ENCODE results near the gene S100P. TPM values are rescaled to one million over a fixed set of nuclear protein-coding genes. Genes with fewer than 3 reads are reported as not detected.

S100P gene
- total and polyA plus RNA-seq, 4 donors, result 0.42 to 3.1 (median 2.3) TPM

- DNase-seq (ENCODE audit: low spot score), result no peak
- Histone ChIP-seq H3K4me3 (ENCODE audit: low read depth in 1 of 3, low read length in 3 of 3) (no peak overlapping the region), H3K27me3 (ENCODE audit: control insufficient read depth in 4 of 4, insufficient read depth in 4 of 4, low read length in 3 of 4) (no peaks in the 10 kb centered on the region), H3K9ac (ENCODE audit: low read depth in 1 of 2, low read length in 2 of 2) (peak overlapping the region in 1 of 2 donors; percentile 32), H3K36me3 (ENCODE audit: control insufficient read depth in 4 of 4, insufficient read depth in 3 of 4, low read depth in 1 of 4, low read length in 3 of 4) (no peaks in the 10 kb centered on the region), H3K27ac (ENCODE audit: low read depth in 1 of 2, low read length in 2 of 2) (peak overlapping the region; percentile 70 to 87), H3K4me1 (ENCODE audit: control insufficient read depth in 4 of 4, insufficient read depth in 4 of 4, low read length in 3 of 4) (peaks cover 9 to 34% (median 19%) of the 10 kb centered on the region in 4 donors), H3K9me3 (ENCODE audit: control insufficient read depth in 4 of 4, low read length in 3 of 4) (no peaks in the 10 kb centered on the region)
- TF ChIP-seq HNF4G (IDR thresholded peaks at IDR 0.05), result no peak
- TF ChIP-seq JUND (IDR thresholded peaks at IDR 0.05), result no peak
- no peak for TF ChIP-seq GABPA (IDR thresholded peaks at IDR 0.05 in 1 of 2, conservative IDR thresholded peaks at IDR 0.05 in 1 of 2)
- TF ChIP-seq RXRA (IDR thresholded peaks at IDR 0.05), result no peak
- TF ChIP-seq RAD21 (IDR thresholded peaks at IDR 0.05), result no peak
- TF ChIP-seq FOXA1 (IDR thresholded peaks at IDR 0.05), result no peak
- no peak for TF ChIP-seq TAF1 (conservative IDR thresholded peaks at IDR 0.05)
- TF ChIP-seq, protein P1, sequence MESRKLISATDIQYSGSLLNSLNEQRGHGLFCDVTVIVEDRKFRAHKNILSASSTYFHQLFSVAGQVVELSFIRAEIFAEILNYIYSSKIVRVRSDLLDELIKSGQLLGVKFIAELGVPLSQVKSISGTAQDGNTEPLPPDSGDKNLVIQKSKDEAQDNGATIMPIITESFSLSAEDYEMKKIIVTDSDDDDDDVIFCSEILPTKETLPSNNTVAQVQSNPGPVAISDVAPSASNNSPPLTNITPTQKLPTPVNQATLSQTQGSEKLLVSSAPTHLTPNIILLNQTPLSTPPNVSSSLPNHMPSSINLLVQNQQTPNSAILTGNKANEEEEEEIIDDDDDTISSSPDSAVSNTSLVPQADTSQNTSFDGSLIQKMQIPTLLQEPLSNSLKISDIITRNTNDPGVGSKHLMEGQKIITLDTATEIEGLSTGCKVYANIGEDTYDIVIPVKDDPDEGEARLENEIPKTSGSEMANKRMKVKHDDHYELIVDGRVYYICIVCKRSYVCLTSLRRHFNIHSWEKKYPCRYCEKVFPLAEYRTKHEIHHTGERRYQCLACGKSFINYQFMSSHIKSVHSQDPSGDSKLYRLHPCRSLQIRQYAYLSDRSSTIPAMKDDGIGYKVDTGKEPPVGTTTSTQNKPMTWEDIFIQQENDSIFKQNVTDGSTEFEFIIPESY (IDR thresholded peaks at IDR 0.05), result no peak
- TF ChIP-seq EGR1 (IDR thresholded peaks at IDR 0.05; ENCODE audit: low read depth in 2 of 2), result no peak
- 89% methylated on average over 16 of the region's 16 CpGs for WGBS
These were observed 40.6 kb downstream of the S100P start for GRCh38 chr4:6734165-6734786.

GRCh38 chr4:6739920-6740319, 46.2 kb downstream of the S100P start:
- TF ChIP-seq FOXA1 (IDR thresholded peaks at IDR 0.05) (no peak), RXRA (IDR thresholded peaks at IDR 0.05) (no peak), REST (IDR thresholded peaks at IDR 0.05) (no peak), YY1 (IDR thresholded peaks at IDR 0.05) (no peak), TAF1 (conservative IDR thresholded peaks at IDR 0.05) (no peak), HNF4A (conservative IDR thresholded peaks at IDR 0.05) (no peak), SP1 (IDR thresholded peaks at IDR 0.05) (no peak), RAD21 (IDR thresholded peaks at IDR 0.05) (no peak), GABPA (IDR thresholded peaks at IDR 0.05 in 1 of 2, conservative IDR thresholded peaks at IDR 0.05 in 1 of 2) (no peak), JUND (IDR thresholded peaks at IDR 0.05) (no peak), MAX (IDR thresholded peaks at IDR 0.05) (no peak), EGR1 (IDR thresholded peaks at IDR 0.05; ENCODE audit: low read depth in 2 of 2) (no peak), HNF4G (IDR thresholded peaks at IDR 0.05) (no peak)
- TF ChIP-seq, protein P2, sequence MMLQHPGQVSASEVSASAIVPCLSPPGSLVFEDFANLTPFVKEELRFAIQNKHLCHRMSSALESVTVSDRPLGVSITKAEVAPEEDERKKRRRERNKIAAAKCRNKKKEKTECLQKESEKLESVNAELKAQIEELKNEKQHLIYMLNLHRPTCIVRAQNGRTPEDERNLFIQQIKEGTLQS (IDR thresholded peaks at IDR 0.05), result no peak
- TF ChIP-seq, protein P3, sequence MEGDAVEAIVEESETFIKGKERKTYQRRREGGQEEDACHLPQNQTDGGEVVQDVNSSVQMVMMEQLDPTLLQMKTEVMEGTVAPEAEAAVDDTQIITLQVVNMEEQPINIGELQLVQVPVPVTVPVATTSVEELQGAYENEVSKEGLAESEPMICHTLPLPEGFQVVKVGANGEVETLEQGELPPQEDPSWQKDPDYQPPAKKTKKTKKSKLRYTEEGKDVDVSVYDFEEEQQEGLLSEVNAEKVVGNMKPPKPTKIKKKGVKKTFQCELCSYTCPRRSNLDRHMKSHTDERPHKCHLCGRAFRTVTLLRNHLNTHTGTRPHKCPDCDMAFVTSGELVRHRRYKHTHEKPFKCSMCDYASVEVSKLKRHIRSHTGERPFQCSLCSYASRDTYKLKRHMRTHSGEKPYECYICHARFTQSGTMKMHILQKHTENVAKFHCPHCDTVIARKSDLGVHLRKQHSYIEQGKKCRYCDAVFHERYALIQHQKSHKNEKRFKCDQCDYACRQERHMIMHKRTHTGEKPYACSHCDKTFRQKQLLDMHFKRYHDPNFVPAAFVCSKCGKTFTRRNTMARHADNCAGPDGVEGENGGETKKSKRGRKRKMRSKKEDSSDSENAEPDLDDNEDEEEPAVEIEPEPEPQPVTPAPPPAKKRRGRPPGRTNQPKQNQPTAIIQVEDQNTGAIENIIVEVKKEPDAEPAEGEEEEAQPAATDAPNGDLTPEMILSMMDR (IDR thresholded peaks at IDR 0.05; ENCODE audit: low read depth, low read length, missing input control), result no peak
- TF ChIP-seq, protein P1 (IDR thresholded peaks at IDR 0.05), result no peak
- H3K27ac ChIP-seq (ENCODE audit: low read depth in 1 of 2, low read length in 2 of 2), result no peak overlapping the region
- H3K9me3 ChIP-seq (ENCODE audit: control insufficient read depth in 4 of 4, low read length in 3 of 4), result no peaks in the 10 kb centered on the region
- H3K4me1 ChIP-seq (ENCODE audit: control insufficient read depth in 4 of 4, insufficient read depth in 4 of 4, low read length in 3 of 4), result no peaks in the 10 kb centered on the region
- 93% methylated on average over 4 of the region's 4 CpGs for WGBS
- DNase-seq (ENCODE audit: low spot score), result no peak
- no peak overlapping the region for H3K9ac ChIP-seq (ENCODE audit: low read depth in 1 of 2, low read length in 2 of 2)
- no peak overlapping the region for H3K4me3 ChIP-seq (ENCODE audit: low read depth in 1 of 3, low read length in 3 of 3)
- H3K36me3 ChIP-seq (ENCODE audit: control insufficient read depth in 4 of 4, insufficient read depth in 3 of 4, low read depth in 1 of 4, low read length in 3 of 4), result no peaks in the 10 kb centered on the region
- no peaks in the 10 kb centered on the region for H3K27me3 ChIP-seq (ENCODE audit: control insufficient read depth in 4 of 4, insufficient read depth in 4 of 4, low read length in 3 of 4)

Measured in liver (tissue), 9 donors.